HG03039 (cell line): Measurements from ENCODE around the gene ABCA12.

Experiments
- ATAC-seq: cut with Tn5 transposase; IDR thresholded peaks from one replicate; pipeline ENCODE4 v1.9.1; 2021; ENCODE audit warnings: mild to moderate bottlenecking, moderate library complexity; ENCODE audit not compliant: unreplicated experiment

Gene ABCA12

DNA sequence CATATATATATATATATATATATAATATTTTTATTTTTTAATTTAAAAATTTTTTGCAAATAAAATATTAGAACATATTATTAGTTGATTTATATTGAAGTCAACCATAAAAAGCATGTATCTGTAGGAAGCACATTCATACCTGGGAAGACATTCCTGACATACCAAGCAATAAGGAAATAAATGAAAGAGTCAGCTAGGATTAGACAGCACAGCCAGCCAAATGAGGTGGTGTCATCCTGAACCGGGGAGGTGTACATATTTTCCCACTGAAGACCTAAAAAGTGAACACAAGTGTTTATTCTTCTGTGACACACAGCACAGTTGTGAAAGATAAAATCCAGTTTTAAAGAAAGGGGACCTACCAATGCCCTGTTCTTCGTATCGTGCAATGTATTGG, 149.2 kb downstream of the ABCA12 start:
- no peak for ATAC-seq

DNA sequence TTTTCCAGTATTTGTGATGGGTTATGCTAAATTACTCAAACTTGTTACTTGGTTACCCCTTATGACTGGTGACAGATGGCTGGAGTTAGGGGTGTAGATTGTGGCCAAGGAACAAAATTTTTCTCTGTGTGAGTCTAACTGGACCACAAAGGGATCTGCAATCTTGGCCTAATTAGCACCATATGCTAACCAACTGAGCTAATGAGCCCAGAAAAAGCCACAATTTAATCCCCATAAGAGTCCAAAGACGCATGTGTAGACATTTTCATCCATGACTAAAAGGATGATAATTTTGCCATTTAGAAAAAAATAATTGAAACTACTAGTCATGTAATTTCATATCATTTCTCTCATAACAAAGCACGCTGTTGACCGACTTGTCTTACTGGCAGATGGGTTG, 151.2 kb downstream of the ABCA12 start:
- ATAC-seq = no peak

DNA sequence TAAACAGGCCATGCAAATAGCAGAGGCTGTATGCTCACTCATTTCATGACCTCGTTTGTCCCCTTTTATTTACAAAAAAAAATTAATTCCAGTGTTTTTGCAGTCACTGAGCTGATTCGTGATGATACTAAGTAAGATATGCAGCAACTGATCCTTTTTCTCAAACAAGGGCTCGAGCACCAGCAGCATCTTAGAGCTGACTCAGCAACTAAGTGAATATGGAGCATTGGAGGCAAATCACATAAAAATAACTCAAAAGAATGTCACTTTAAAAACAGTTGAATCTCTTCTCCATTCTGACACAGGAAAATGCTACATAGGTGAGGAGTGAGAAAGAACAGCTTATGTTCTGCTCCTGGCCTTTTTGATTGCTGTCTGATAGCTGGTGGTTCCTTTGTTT, 152.8 kb downstream of the ABCA12 start:
- no peak for ATAC-seq

DNA sequence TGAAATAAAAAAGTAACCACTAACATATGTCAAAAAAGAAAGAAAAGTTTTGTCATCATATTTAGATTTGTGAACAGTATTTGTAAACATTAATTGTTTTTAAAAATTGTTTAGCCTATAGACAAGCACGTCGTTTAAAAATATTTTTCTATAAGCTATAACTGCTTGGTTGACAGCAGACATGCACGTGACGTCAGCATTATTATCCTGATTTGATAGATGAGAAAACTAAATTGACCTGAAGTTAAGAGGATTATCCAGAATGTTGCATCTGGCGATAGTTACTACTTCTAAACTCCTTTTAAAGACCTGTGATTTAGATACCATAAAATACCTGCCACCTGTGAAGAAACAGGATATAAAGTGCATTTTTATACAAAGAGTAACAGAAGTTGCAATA, 172.0 kb downstream of the ABCA12 start:
- no peak for ATAC-seq

DNA sequence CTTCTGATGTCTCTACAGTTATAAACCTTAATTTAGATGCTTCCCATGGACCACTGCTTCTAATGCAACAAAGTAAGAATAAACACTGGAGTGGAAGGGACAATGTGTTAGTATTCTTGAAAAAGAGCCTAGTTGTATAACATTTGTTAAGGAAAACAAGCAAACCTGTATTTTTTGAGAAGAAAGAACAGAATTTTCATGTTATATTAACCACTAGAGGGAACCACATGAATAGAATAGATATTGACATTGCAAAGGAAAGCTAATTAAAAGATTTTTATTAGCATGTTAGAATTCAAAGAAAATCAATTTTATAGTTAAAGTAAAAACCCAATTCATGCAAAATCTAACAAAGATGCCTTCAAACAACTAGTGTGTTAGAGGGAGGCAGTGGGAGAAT, 177.7 kb downstream of the ABCA12 start:
- no peak for ATAC-seq

DNA sequence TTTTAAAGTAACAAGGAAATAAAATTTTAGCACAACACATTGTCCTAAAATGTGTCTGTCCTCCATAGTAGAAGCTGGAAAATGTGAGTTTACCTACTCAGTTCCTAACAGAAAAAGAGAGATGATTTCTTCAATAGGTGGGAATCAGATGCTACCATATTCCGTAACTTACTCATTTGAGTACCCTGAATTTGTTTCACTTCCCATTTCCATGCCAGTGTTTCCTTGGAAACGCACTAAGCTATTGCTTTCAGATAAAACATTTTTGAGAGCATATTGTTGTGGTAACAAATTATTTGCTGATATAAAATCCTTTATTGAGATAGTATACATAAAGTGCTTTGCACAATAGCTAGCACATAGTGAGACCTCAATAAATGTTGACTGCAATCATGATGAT, 191.5 kb downstream of the ABCA12 start:
- ATAC-seq = no peak

DNA sequence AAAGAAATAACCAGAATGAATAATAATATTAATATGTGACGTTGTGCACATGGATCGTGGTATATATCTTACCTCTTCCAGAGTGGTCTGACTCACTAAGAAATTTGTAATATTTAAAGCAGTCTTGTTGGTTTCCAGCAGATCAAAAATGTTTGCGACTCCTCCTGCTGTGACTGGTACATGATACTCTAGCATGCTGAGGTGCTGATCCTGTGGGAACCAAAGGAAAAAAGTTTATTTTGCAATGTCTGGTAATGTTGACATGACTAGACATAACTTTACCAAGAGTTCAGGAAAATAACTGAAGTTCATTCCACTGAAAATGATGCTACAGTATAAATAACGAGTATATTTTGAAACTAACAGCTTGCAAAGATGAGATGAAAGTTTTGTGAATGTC, 204.4 kb downstream of the ABCA12 start:
- no peak for ATAC-seq

DNA sequence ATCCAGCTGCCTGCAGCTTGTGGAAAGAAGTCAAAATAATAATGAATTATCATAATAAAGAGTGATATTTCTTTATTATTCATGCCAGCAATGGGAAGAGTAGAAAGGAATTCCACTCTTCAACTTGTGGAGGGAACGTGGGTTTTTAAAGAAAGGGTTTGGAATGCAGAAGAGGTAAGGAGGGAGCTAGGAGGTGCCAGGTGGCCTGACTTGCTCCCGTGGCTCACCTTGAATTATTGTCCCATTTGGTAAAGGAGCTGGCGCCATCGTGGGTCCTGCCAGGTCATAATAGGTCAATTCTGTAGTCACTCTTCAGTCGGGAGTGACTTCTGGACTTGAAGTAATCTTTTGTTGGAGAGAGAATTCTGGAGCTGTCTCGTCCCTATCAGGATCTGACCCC, 233.8 kb downstream of the ABCA12 start:
- ATAC-seq = no peak

DNA sequence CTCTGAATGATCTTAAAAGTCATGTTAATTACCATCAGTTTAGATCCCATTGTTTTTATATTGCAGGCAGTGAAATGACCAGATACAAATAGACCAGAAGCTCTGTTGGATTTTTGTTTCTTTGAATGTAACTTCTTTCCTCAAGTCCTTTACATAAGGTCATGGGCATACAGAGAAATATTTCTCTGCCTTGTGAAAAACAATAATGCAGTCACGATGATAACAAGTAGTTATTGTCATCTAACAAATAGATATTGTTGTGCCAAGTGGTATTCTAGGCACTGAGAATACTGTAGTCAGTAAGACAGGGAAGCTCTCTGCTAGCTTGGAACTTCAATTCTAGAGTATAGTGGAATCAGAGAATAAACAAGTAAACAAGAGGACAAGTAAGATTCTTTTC, 234.2 kb downstream of the ABCA12 start:
- ATAC-seq = no peak

DNA sequence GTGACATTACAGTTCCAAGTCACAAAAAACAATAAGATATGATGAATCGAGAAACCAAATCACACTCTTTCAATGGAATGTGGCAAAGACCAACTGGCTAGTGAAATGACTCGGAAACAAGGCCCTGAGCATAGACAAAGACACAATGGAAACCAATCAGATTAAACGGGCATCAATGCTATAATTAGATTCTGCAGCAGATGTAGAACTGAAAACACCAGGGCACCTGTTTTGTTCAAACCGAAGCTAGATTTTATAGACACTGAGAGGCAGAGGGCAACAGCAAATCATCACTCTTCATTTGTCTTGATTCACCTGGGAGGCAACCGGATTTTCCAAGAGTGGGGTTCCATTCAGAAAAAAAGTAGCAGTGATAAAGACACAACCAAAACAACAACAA, 236.1 kb downstream of the ABCA12 start:
- no peak for ATAC-seq

DNA sequence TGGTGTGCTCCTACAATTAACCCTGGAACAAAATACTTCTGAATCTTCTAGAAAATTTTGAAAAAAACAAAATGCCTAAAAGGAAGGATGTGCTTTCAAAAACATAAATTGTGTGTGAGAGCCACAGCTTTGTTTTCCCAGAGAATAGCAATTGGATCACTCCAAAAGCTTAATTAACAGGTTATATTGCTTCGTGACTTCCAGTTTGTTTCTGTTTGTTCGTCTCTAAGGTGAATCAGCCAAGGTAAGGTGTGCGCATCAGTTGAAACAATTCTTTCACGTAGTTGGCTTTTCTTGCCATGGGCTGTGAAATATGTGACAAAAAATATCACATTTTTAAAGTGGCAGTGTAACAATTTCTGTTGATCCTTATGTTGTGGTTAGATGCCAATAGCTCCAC, 238.7 kb downstream of the ABCA12 start:
- ATAC-seq = no peak

DNA sequence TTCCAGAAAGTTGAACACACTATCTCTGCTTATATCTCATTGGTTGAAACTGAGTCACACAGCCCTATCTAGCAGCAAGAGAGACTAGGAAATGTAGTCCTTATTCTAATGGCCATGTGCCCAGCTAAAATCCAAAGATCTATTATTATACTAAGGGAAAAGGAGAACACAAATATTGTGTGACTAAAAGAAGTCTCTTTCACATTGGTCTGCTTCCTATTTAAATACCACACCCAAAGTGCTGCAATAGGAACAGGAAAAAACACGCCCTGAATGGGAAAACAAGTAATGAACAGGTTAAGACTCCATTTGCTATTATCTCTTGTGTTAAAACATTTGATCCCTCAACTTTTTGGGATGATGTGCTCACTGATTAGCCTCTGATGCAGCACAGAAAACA, 242.2 kb downstream of the ABCA12 start:
- ATAC-seq = no peak

DNA sequence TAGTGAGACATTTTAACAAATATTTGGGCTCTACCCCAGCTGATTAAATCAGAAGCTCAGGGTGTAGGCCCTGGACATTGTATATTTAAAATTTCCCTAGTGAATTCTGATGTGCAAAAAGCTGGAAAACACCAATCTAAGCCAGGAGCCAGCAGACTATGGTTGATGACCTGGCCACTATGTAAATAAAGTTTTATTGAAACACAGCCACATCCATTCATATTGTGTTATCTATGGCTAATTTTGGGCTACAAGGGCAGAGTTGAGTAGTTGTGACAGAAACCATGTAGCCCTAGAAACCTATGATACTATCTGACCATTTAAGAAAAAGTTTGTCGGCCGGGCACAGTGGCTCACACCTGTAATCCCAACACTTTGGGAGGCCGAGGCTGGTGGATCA, 243.0 kb downstream of the ABCA12 start:
- no peak for ATAC-seq

DNA sequence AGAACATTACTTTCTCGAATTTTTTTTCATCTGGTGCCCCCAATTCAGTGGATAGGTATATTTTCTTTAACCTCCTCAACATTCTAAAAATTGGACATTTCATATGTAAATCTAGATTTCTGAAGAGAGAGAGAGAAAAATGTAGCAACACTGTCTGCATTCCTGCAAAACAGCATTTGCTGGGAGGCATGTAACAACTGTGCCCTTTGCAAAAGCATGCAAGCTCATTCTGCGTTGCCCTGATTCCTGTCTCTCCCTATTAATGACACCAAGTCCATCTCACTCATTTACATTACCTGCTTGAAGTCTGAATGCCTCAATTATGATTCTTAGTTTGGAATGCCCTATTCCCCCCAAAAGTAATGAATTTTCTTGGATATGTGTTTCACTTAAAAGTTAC, 249.1 kb downstream of the ABCA12 start:
- ATAC-seq = no peak

DNA sequence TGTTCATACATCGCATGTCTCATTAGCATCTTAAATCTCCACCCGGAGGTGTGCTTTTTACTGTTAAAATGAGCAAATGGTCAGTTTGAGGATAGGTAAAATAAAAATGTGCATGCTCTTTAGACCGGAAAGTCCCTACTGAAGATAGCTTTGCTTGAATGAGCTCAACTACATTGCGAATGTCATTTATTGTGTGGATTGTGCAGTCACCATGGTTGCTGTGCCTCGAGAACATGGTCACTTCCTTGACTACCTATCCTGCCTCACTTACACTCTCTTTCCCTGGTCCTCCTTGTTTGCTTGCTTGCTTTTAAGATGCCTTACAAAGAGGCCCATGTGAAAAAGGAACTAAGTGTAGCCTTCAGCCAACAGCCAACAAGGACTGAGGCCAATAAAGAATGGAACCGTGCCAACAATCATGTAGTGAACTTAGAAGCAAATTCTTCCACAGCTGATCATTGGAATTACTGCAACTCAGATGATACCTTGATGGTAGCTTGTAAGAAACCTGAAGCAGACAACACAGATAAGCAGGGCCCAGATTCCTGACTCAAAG, 256.7 kb downstream of the ABCA12 start:
- no peak for ATAC-seq
